Ammon's horn (tissue), 1 donor: ENCODE results near the gene ARFIP1.
"Not testable (repeated sequence)": the region's sequence is repeated elsewhere in the genome, so short reads cannot be mapped to it uniquely, and the experiment has no call there.

ENCODE experiments used
- DNase-seq: peaks from one replicate; pipeline ENCODE4 v3.0.0-alpha.2; 2016; ENCODE audit warnings: low spot score

ARFIP1 gene

GRCh38 chr4:152896811-152897210 is 117.1 kb downstream of the ARFIP1 start:
- no peak for DNase-seq

- not testable (repeated sequence) for DNase-seq
These were observed 118.4 kb downstream of the ARFIP1 start for GRCh38 chr4:152898133-152898532.

GRCh38 chr4:152898606-152899005 is 118.9 kb downstream of the ARFIP1 start:
- no peak for DNase-seq

GRCh38 chr4:152900395-152900794 is 120.6 kb downstream of the ARFIP1 start:
- DNase-seq: no peak

GRCh38 chr4:152901205-152901604 is 121.5 kb downstream of the ARFIP1 start:
- peak; percentile 30 for DNase-seq

- no peak for DNase-seq
These were observed 123.9 kb downstream of the ARFIP1 start for GRCh38 chr4:152903658-152904057.

- DNase-seq: no peak
These were observed 130.1 kb downstream of the ARFIP1 start for GRCh38 chr4:152909901-152910300.

GRCh38 chr4:152910521-152910920 is 130.8 kb downstream of the ARFIP1 start:
- DNase-seq: no peak

- DNase-seq: no peak
These were observed 138.0 kb downstream of the ARFIP1 start for GRCh38 chr4:152917543-152918395.

- no peak for DNase-seq
These were observed 140.1 kb downstream of the ARFIP1 start for GRCh38 chr4:152919826-152920225.

- no peak for DNase-seq
These were observed 141.0 kb downstream of the ARFIP1 start for GRCh38 chr4:152920768-152921167.

- DNase-seq: no peak
These were observed 141.5 kb downstream of the ARFIP1 start for GRCh38 chr4:152921284-152921683.

GRCh38 chr4:152925851-152926250 is 146.1 kb downstream of the ARFIP1 start:
- DNase-seq: no peak

- no peak for DNase-seq
These were observed 147.2 kb downstream of the ARFIP1 start for GRCh38 chr4:152926959-152927358.

GRCh38 chr4:152927737-152928136 is 148.0 kb downstream of the ARFIP1 start:
- DNase-seq: no peak

- no peak for DNase-seq
These were observed 148.5 kb downstream of the ARFIP1 start for GRCh38 chr4:152928286-152928685.

GRCh38 chr4:152929888-152930287 is 150.1 kb downstream of the ARFIP1 start:
- no peak for DNase-seq

- no peak for DNase-seq
These were observed 155.4 kb downstream of the ARFIP1 start for GRCh38 chr4:152935143-152935542.

- DNase-seq: no peak
These were observed 156.1 kb downstream of the ARFIP1 start, which contains the start of gene FHDC1 for GRCh38 chr4:152935631-152936445. Gene FHDC1, plus strand, starts transcription at chr4:152936323. Its CDS starts 6,735 bp downstream, at chr4:152943058.

GRCh38 chr4:152936446-152937335 is 156.9 kb downstream of the ARFIP1 start:
- no peak for DNase-seq

GRCh38 chr4:152937336-152938236 is 157.8 kb downstream of the ARFIP1 start:
- peak; percentile 11 for DNase-seq
